Uterus (tissue), 4 donors: ENCODE measurements around the gene CACNA1C. TPM values are rescaled to one million over a fixed set of nuclear protein-coding genes. Genes with fewer than 3 reads are reported as not detected.

Experiments used
- DNase-seq, 2 donors: peaks; one replicate each; pipeline ENCODE4 v3.0.0-alpha.2; 2019 to 2020
- H3K27ac ChIP-seq, 2 donors: fragments of 200-600 bp; sonication (generic); 1 replicate in 1 of 2; 2 replicates in 1 of 2; pipeline ENCODE4 v1.5.1; 2016 to 2018
- H3K27me3 ChIP-seq, 2 donors: fragments of 200-600 bp; sonication (generic); one replicate each; pipeline ENCODE4 v1.5.1; 2018 to 2019; ENCODE audit warnings: control low read depth in 1 of 2
- H3K36me3 ChIP-seq, 2 donors: fragments of 200-600 bp; sonication (generic); one replicate each; pipeline ENCODE4 v1.5.1; 2019; ENCODE audit warnings: control low read depth in 1 of 2
- H3K4me1 ChIP-seq, 2 donors: fragments of 200-600 bp; sonication (generic); one replicate each; pipeline ENCODE4 v1.5.1; 2018 to 2019; ENCODE audit warnings: control low read depth in 1 of 2
- H3K4me3 ChIP-seq, 2 donors: fragments of 200-600 bp; sonication (generic); 1 replicate in 1 of 2; 2 replicates in 1 of 2; pipeline ENCODE4 v1.5.1; 2018 to 2019; ENCODE audit warnings: mild to moderate bottlenecking in 1 of 2
- H3K9me3 ChIP-seq, 2 donors: fragments of 200-600 bp; sonication (generic); one replicate each; pipeline ENCODE4 v1.5.1; 2019; ENCODE audit warnings: control low read depth in 1 of 2
- CTCF ChIP-seq, 4 experiments: fragments of 200-600 bp in 2 of 4; fragments of 450-650 bp in 2 of 4; sonication (generic) in 2 of 4; IDR thresholded peaks; one replicate each; pipeline ENCODE4 v1.5.1; 2016 to 2019; ENCODE audit warnings: antibody characterized with exemption in 4 of 4, mild to moderate bottlenecking in 2 of 4, moderate library complexity in 1 of 4
- POLR2A ChIP-seq, 2 donors: fragments of 450-650 bp; IDR thresholded peaks; one replicate each; pipeline ENCODE4 v1.6.1; 2016; ENCODE audit warnings: antibody characterized with exemption in 2 of 2, mild to moderate bottlenecking in 1 of 2, moderate library complexity in 1 of 2
- intact Hi-C: fragments of 100-400 bp; cut with DNase I; formaldehyde crosslinking; loops from one replicate; pipeline ENCODE4 v1.15.1; 2023; ENCODE audit warnings: low total_unique reads
- total RNA-seq, 4 donors: library from RNA; depleted of rRNA in 3 of 4; stranded (reverse); fragments of >200 nt in 3 of 4; gene quantifications; one replicate each; pipeline versions ENCODE4 v1.1.0 to v1.2.4, GENCODE V29; 2014 to 2023
- donor health status: DM: yes; HTN: yes; CAD: no.

Gene CACNA1C
- total RNA-seq, 4 donors from 2014 or later = 15.9 to 121 (median 32.1) TPM

GRCh38 chr12:2322554-2323120 is 269.9 kb downstream of the CACNA1C start:
- Histone ChIP-seq H3K9me3 (no peaks in the 10 kb centered on the region), H3K27me3 (no peaks in the 10 kb centered on the region), H3K27ac (peak overlapping the region in 1 of 2 donors; percentile 42), H3K4me3 (no peak overlapping the region), H3K36me3 (no peaks in the 10 kb centered on the region), H3K4me1 (peaks cover 0 to 6% of the 10 kb centered on the region in 2 donors)
- no peak for DNase-seq
- TF ChIP-seq POLR2A (IDR thresholded peaks at IDR 0.05) = no peak
- TF ChIP-seq CTCF (IDR thresholded peaks at IDR 0.05) = no peak
- intact Hi-C loops = no loop called here

GRCh38 chr12:2323532-2324255 is 270.9 kb downstream of the CACNA1C start:
- TF ChIP-seq POLR2A (IDR thresholded peaks at IDR 0.05) (no peak), CTCF (IDR thresholded peaks at IDR 0.05) (no peak)
- H3K27me3 ChIP-seq = no peaks in the 10 kb centered on the region
- no peak for DNase-seq
- H3K27ac ChIP-seq = peak overlapping the region; percentile 42 to 54
- no peaks in the 10 kb centered on the region for H3K36me3 ChIP-seq
- intact Hi-C loops = no loop called here
- H3K4me3 ChIP-seq = no peak overlapping the region
- H3K4me1 ChIP-seq = peaks cover 0 to 6% of the 10 kb centered on the region in 2 donors
- no peaks in the 10 kb centered on the region for H3K9me3 ChIP-seq

- intact Hi-C loops = no loop called here
- no peak for TF ChIP-seq POLR2A (IDR thresholded peaks at IDR 0.05)
- TF ChIP-seq CTCF (IDR thresholded peaks at IDR 0.05) = no peak
- H3K27me3 ChIP-seq = no peaks in the 10 kb centered on the region
- no peaks in the 10 kb centered on the region for H3K9me3 ChIP-seq
- no peak overlapping the region for H3K4me3 ChIP-seq
- no peak for DNase-seq
- no peaks in the 10 kb centered on the region for H3K36me3 ChIP-seq
- peaks cover 0 to 6% of the 10 kb centered on the region in 2 donors for H3K4me1 ChIP-seq
- peak overlapping the region; percentile 42 to 54 for H3K27ac ChIP-seq
Measured at GRCh38 chr12:2324387-2324786, 271.6 kb downstream of the CACNA1C start.

- no peak for TF ChIP-seq POLR2A (IDR thresholded peaks at IDR 0.05)
- TF ChIP-seq CTCF (IDR thresholded peaks at IDR 0.05) = no peak
- intact Hi-C loops = no loop called here
- Histone ChIP-seq H3K27me3 (no peaks in the 10 kb centered on the region), H3K36me3 (no peaks in the 10 kb centered on the region), H3K9me3 (no peaks in the 10 kb centered on the region), H3K4me1 (peaks cover 0 to 6% of the 10 kb centered on the region in 2 donors), H3K4me3 (no peak overlapping the region), H3K27ac (peak overlapping the region in 1 of 2 donors; percentile 54)
- DNase-seq = no peak
Measured at GRCh38 chr12:2325519-2325918, 272.7 kb downstream of the CACNA1C start.

GRCh38 chr12:2326470-2326869 is 273.7 kb downstream of the CACNA1C start:
- DNase-seq = no peak
- no peak for TF ChIP-seq CTCF (IDR thresholded peaks at IDR 0.05)
- TF ChIP-seq POLR2A (IDR thresholded peaks at IDR 0.05) = no peak
- intact Hi-C loops = no loop called here
- H3K9me3 ChIP-seq = no peaks in the 10 kb centered on the region
- no peaks in the 10 kb centered on the region for H3K27me3 ChIP-seq
- no peak overlapping the region for H3K4me3 ChIP-seq
- peaks cover 0 to 6% of the 10 kb centered on the region in 2 donors for H3K4me1 ChIP-seq
- H3K36me3 ChIP-seq = no peaks in the 10 kb centered on the region
- no peak overlapping the region for H3K27ac ChIP-seq
